ENCODE data around the gene C1R.

DNA sequence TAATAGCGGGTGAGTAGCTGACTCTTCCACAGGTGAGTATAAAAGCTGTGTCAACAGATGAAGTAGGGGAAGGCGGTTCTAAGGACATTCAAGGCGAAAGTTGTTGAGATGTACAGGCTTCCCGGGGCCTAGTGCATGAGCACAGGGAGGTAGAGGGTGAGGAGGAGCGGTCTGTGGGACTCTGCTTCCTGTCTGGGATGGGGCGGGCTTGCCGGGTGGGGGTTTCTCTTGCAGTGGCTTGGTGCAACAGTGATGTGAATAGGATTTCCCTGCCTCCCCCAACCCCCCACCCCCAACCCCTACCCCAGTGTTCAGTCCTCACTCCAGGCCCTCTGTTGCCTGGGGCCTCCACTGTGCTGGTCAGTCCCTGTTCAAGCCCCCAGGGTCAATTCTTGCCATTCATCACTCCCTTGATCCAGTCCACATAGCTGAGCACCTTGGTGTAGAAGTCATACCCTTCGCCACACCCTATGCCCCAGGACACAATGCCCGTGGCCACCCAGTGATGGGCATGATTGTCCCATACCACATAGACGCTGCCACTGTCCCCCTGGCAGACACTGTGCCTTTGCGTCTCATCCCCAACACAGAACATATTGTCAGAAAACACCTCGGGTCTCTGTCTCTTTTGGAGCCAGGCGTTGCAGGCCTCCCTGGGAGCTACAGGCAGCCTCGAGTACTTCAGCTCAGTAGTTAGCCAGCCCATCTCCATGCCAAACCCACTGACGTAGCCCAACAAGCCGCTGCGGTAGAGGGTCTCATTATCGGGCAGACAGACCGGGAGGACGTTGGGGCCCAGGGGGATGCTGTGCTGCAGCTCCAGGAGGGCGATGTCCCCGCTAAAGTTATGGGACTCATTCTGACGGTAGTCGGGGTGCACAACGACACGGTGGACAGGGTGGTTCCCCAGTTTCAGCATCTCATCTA, 4.0 kb upstream of the C1R start:
- TF ChIP-seq, protein P1, sequence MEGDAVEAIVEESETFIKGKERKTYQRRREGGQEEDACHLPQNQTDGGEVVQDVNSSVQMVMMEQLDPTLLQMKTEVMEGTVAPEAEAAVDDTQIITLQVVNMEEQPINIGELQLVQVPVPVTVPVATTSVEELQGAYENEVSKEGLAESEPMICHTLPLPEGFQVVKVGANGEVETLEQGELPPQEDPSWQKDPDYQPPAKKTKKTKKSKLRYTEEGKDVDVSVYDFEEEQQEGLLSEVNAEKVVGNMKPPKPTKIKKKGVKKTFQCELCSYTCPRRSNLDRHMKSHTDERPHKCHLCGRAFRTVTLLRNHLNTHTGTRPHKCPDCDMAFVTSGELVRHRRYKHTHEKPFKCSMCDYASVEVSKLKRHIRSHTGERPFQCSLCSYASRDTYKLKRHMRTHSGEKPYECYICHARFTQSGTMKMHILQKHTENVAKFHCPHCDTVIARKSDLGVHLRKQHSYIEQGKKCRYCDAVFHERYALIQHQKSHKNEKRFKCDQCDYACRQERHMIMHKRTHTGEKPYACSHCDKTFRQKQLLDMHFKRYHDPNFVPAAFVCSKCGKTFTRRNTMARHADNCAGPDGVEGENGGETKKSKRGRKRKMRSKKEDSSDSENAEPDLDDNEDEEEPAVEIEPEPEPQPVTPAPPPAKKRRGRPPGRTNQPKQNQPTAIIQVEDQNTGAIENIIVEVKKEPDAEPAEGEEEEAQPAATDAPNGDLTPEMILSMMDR (IDR thresholded peaks at IDR 0.05) = no peak
- TF ChIP-seq EZH2 (IDR thresholded peaks at IDR 0.05) (no peak), EZH2phosphoT487 (IDR thresholded peaks at IDR 0.05) (no peak)

Data from neural progenitor cell (in vitro differentiated cells).